Mucosa of rectum (tissue), 2 donors: ENCODE data around the gene ACOD1.

Source experiments
- H3K27ac ChIP-seq, 2 donors: one replicate each; pipeline ENCODE4 v1.7.0; 2013; ENCODE audit warnings: inconsistent platforms in 2 of 2, low read depth in 2 of 2, low read length in 2 of 2
- H3K27me3 ChIP-seq, 2 donors: one replicate each; pipeline ENCODE4 v1.7.0; 2013; ENCODE audit warnings: low read length in 2 of 2; ENCODE audit not compliant: control insufficient read depth in 2 of 2, insufficient read depth in 2 of 2
- H3K36me3 ChIP-seq, 2 donors: one replicate each; pipeline ENCODE4 v1.7.0; 2013; ENCODE audit warnings: low read length in 2 of 2; ENCODE audit not compliant: control insufficient read depth in 2 of 2, insufficient read depth in 2 of 2
- H3K4me1 ChIP-seq, 2 donors: one replicate each; pipeline ENCODE4 v1.7.0; 2013; ENCODE audit warnings: low read length in 2 of 2, mild to moderate bottlenecking in 1 of 2; ENCODE audit not compliant: control insufficient read depth in 2 of 2, insufficient read depth in 2 of 2
- H3K4me3 ChIP-seq, 2 donors: one replicate each; pipeline ENCODE4 v1.7.0; 2013; ENCODE audit warnings: low read length in 2 of 2
- H3K9ac ChIP-seq, 2 donors: one replicate each; pipeline ENCODE4 v1.7.0; 2013; ENCODE audit warnings: low read length in 2 of 2, low read depth in 1 of 2, mild to moderate bottlenecking in 1 of 2
- H3K9me3 ChIP-seq, 2 donors: one replicate each; pipeline ENCODE4 v1.7.0; 2013; ENCODE audit warnings: low read length in 2 of 2; ENCODE audit not compliant: control insufficient read depth in 2 of 2
- donor health status: healthy.
- donor health status: Normal muscosa, but diverticular disease.

ACOD1 gene

GRCh38 chr13:76980075-76980718 is 31.9 kb downstream of the ACOD1 start:
- no peaks in the 10 kb centered on the region for H3K4me1 ChIP-seq
- no peaks in the 10 kb centered on the region for H3K36me3 ChIP-seq
- H3K4me3 ChIP-seq, result peak overlapping the region; percentile 26 to 39
- H3K27ac ChIP-seq, result no peak overlapping the region
- peaks cover 1 to 8% of the 10 kb centered on the region in 2 donors for H3K27me3 ChIP-seq
- H3K9ac ChIP-seq, result no peak overlapping the region
- no peaks in the 10 kb centered on the region for H3K9me3 ChIP-seq

GRCh38 chr13:76982061-76982460 is 33.8 kb downstream of the ACOD1 start:
- no peak overlapping the region for H3K4me3 ChIP-seq
- H3K4me1 ChIP-seq, result no peaks in the 10 kb centered on the region
- H3K9me3 ChIP-seq, result no peaks in the 10 kb centered on the region
- H3K27ac ChIP-seq, result no peak overlapping the region
- H3K36me3 ChIP-seq, result no peaks in the 10 kb centered on the region
- H3K27me3 ChIP-seq, result peaks cover 1 to 7% of the 10 kb centered on the region in 2 donors
- no peak overlapping the region for H3K9ac ChIP-seq

- Histone ChIP-seq H3K27me3 (peaks cover 0 to 4% of the 10 kb centered on the region in 2 donors), H3K9me3 (no peaks in the 10 kb centered on the region), H3K4me3 (no peak overlapping the region), H3K4me1 (no peaks in the 10 kb centered on the region), H3K27ac (no peak overlapping the region), H3K36me3 (no peaks in the 10 kb centered on the region), H3K9ac (no peak overlapping the region)
Observed at GRCh38 chr13:76983676-76984075, 35.4 kb downstream of the ACOD1 start.

GRCh38 chr13:76991432-76991795 is 43.1 kb downstream of the ACOD1 start:
- peak overlapping the region; percentile 87 to 92 for H3K9ac ChIP-seq

GRCh38 chr13:76991796-76992547 is 43.7 kb downstream of the ACOD1 start, which contains the start of gene CLN5:
TSS of gene CLN5 (plus strand) at chr13:76992081. CDS start at chr13:76992099, 18 bp downstream.
- peaks cover 9 to 15% of the 10 kb centered on the region in 2 donors for H3K4me1 ChIP-seq
- no peaks in the 10 kb centered on the region for H3K27me3 ChIP-seq
- H3K4me3 ChIP-seq, result peak within 1 kb of the TSS; percentile 91 to 94
- H3K9ac ChIP-seq, result peak within 1 kb of the TSS; percentile 87 to 92
- peak within 1 kb of the TSS; percentile 96 to 97 for H3K27ac ChIP-seq
- peaks cover 4% of the 10 kb centered on the region in 2 donors for H3K36me3 ChIP-seq
- H3K9me3 ChIP-seq, result no peaks in the 10 kb centered on the region

More at GRCh38 chr13:76991432-76991795, 43.1 kb downstream of the ACOD1 start:
- Histone ChIP-seq H3K27me3 (no peaks in the 10 kb centered on the region), H3K4me3 (peak overlapping the region; percentile 91 to 94), H3K27ac (peak overlapping the region; percentile 96 to 97), H3K36me3 (peaks cover 4% of the 10 kb centered on the region in 2 donors), H3K4me1 (peaks cover 9 to 15% of the 10 kb centered on the region in 2 donors), H3K9me3 (no peaks in the 10 kb centered on the region)

- Histone ChIP-seq H3K9me3 (no peaks in the 10 kb centered on the region), H3K4me1 (peaks cover 9 to 15% of the 10 kb centered on the region in 2 donors), H3K9ac (peak overlapping the region; percentile 87 to 92), H3K27ac (peak overlapping the region; percentile 96 to 97), H3K36me3 (peaks cover 4% of the 10 kb centered on the region in 2 donors), H3K27me3 (no peaks in the 10 kb centered on the region), H3K4me3 (peak overlapping the region; percentile 91 to 94)
Observed at GRCh38 chr13:76992548-76993001, 44.3 kb downstream of the ACOD1 start.

GRCh38 chr13:76993021-76993420 is 44.7 kb downstream of the ACOD1 start:
- Histone ChIP-seq H3K27me3 (no peaks in the 10 kb centered on the region), H3K9me3 (no peaks in the 10 kb centered on the region), H3K27ac (peak overlapping the region; percentile 96 to 97), H3K36me3 (peaks cover 4% of the 10 kb centered on the region in 2 donors), H3K4me1 (peaks cover 9 to 15% of the 10 kb centered on the region in 2 donors), H3K9ac (peak overlapping the region; percentile 87 to 92), H3K4me3 (peak overlapping the region; percentile 91 to 94)

GRCh38 chr13:76993473-76993872 is 45.2 kb downstream of the ACOD1 start:
- no peaks in the 10 kb centered on the region for H3K27me3 ChIP-seq
- H3K4me3 ChIP-seq, result no peak overlapping the region
- H3K4me1 ChIP-seq, result peaks cover 9 to 15% of the 10 kb centered on the region in 2 donors
- H3K27ac ChIP-seq, result no peak overlapping the region
- H3K36me3 ChIP-seq, result peaks cover 8 to 9% of the 10 kb centered on the region in 2 donors
- no peak overlapping the region for H3K9ac ChIP-seq
- H3K9me3 ChIP-seq, result no peaks in the 10 kb centered on the region

GRCh38 chr13:76994281-76994680 is 46.0 kb downstream of the ACOD1 start:
- H3K27me3 ChIP-seq, result no peaks in the 10 kb centered on the region
- H3K4me3 ChIP-seq, result no peak overlapping the region
- H3K9me3 ChIP-seq, result no peaks in the 10 kb centered on the region
- H3K27ac ChIP-seq, result no peak overlapping the region
- peaks cover 9 to 15% of the 10 kb centered on the region in 2 donors for H3K4me1 ChIP-seq
- no peak overlapping the region for H3K9ac ChIP-seq
- peaks cover 12% of the 10 kb centered on the region in 2 donors for H3K36me3 ChIP-seq

GRCh38 chr13:77000475-77000874 is 52.2 kb downstream of the ACOD1 start:
- Histone ChIP-seq H3K27ac (no peak overlapping the region), H3K9ac (no peak overlapping the region), H3K4me3 (no peak overlapping the region), H3K4me1 (peaks cover 3 to 4% of the 10 kb centered on the region in 2 donors), H3K9me3 (no peaks in the 10 kb centered on the region), H3K27me3 (no peaks in the 10 kb centered on the region), H3K36me3 (peaks cover 23 to 24% of the 10 kb centered on the region in 2 donors)
